IMR-90 (cell line): ENCODE data around the gene BAIAP2L1. TPM values are rescaled to one million over a fixed set of nuclear protein-coding genes. Genes with fewer than 3 reads are reported as not detected.
A peak's percentile ranks its signal among the peaks of the same experiment; 100 is the strongest.

Source experiments
- ATAC-seq: fragments of 200-7000 bp; cut with Tn5 transposase; 2 replicates; pipeline ENCODE4 v1.9.1; 2020; ENCODE audit warnings: low read depth, mild to moderate bottlenecking, moderate library complexity
- BruUV-seq: library from RNA; stranded (reverse); fragments of 400-500 nt; replicated peaks from 2 replicates; lab custom pipeline; 2021; lab: Mats Ljungman, UMichigan
- CTCF ChIA-PET: fragments of 300-600 bp; formaldehyde crosslinking; extraction: SDS; loops from one replicate; lab custom pipeline; 2021; ENCODE audit warnings: antibody characterized with exemption; lab: Yijun Ruan, JAX
- POLR2A ChIA-PET: fragments of 300-600 bp; sonication (Branson Sonifier 250); formaldehyde crosslinking; loops from one replicate; lab custom pipeline; 2022; ENCODE audit warnings: antibody characterized with exemption; ENCODE audit not compliant: unreplicated experiment; lab: Charles Lee
- DNase-seq: peaks from one replicate; pipeline ENCODE4 v3.0.0; 2013
- H2AFZ ChIP-seq: replicated peaks from 2 replicates; pipeline ENCODE3; 2013; ENCODE audit warnings: low read length, mild to moderate bottlenecking; ENCODE audit not compliant: poor library complexity
- H2AK5ac ChIP-seq: 2 replicates; pipeline ENCODE4 v1.6.1; 2013; ENCODE audit warnings: low read depth, low read length, inconsistent platforms
- H2AK9ac ChIP-seq: replicated peaks from 2 replicates; pipeline ENCODE3; 2013; ENCODE audit warnings: mild to moderate bottlenecking, low read depth, low read length, moderate library complexity; ENCODE audit not compliant: poor library complexity
- H2BK120ac ChIP-seq: 2 replicates; pipeline ENCODE4 v1.6.1; 2013; ENCODE audit warnings: low read depth, low read length, inconsistent platforms
- H2BK15ac ChIP-seq: 3 replicates; pipeline ENCODE4 v1.6.1; 2013; ENCODE audit warnings: low read depth, low read length, inconsistent platforms
- H2BK20ac ChIP-seq: 2 replicates; pipeline ENCODE4 v1.6.1; 2013; ENCODE audit warnings: low read depth, mild to moderate bottlenecking, inconsistent platforms, low read length, moderate library complexity
- H2BK5ac ChIP-seq: 2 replicates; pipeline ENCODE4 v1.6.1; 2013; ENCODE audit warnings: mild to moderate bottlenecking, low read depth, low read length, inconsistent platforms; ENCODE audit not compliant: poor library complexity, severe bottlenecking
- H3K14ac ChIP-seq: replicated peaks from 2 replicates; pipeline ENCODE4 v1.6.1; 2013; ENCODE audit warnings: low read depth, low read length, inconsistent platforms
- H3K18ac ChIP-seq: 2 replicates; pipeline ENCODE4 v1.6.1; 2013; ENCODE audit warnings: low read depth, low read length, control low read depth
- H3K23ac ChIP-seq: 2 replicates; pipeline ENCODE4 v1.6.1; 2013; ENCODE audit warnings: low read depth, low read length, inconsistent platforms
- H3K27ac ChIP-seq: 2 replicates; pipeline ENCODE4 v1.5.1; 2013; ENCODE audit warnings: mild to moderate bottlenecking, control low read depth, low read length; ENCODE audit not compliant: insufficient read depth
- H3K27me3 ChIP-seq: 2 replicates; pipeline ENCODE4 v1.6.1; 2013; ENCODE audit warnings: low read length; ENCODE audit not compliant: control insufficient read depth, insufficient read depth
- H3K36me3 ChIP-seq: 2 replicates; pipeline ENCODE4 v1.6.1; 2013; ENCODE audit warnings: low read length, mixed read lengths; ENCODE audit not compliant: control insufficient read depth, insufficient read depth
- H3K4ac ChIP-seq: 2 replicates; pipeline ENCODE4 v1.6.1; 2013; ENCODE audit warnings: low read depth, low read length, inconsistent platforms
- H3K4me1 ChIP-seq: 2 replicates; pipeline ENCODE4 v1.6.1; 2013; ENCODE audit warnings: low read length, mixed read lengths; ENCODE audit not compliant: control insufficient read depth, insufficient read depth
- H3K4me2 ChIP-seq: 2 replicates; pipeline ENCODE4 v1.6.1; 2013; ENCODE audit warnings: low read depth, mild to moderate bottlenecking, control low read depth, low read length, moderate library complexity
- H3K4me3 ChIP-seq: 2 replicates; pipeline ENCODE4 v1.5.1; 2013; ENCODE audit warnings: low read depth, mild to moderate bottlenecking, control low read depth, low read length, moderate library complexity; ENCODE audit not compliant: insufficient read depth
- H3K56ac ChIP-seq: 2 replicates; pipeline ENCODE4 v1.6.1; 2013; ENCODE audit warnings: low read length, inconsistent platforms; ENCODE audit not compliant: insufficient read depth; ENCODE audit errors: extremely low read depth
- H3K79me1 ChIP-seq, 2 experiments: 2 replicates each; pipeline ENCODE4 v1.6.1; 2013; ENCODE audit warnings: low read length in 2 of 2, inconsistent platforms in 1 of 2, low read depth in 1 of 2
- H3K9ac ChIP-seq: 2 replicates; pipeline ENCODE4 v1.6.1; 2013; ENCODE audit warnings: low read depth, low read length, control low read depth
- H3K9me1 ChIP-seq: 2 replicates; pipeline ENCODE4 v1.6.1; 2013; ENCODE audit warnings: low read length, inconsistent platforms; ENCODE audit not compliant: insufficient read depth
- H3K9me3 ChIP-seq: 2 replicates; pipeline ENCODE4 v1.6.1; 2013; ENCODE audit warnings: low read length; ENCODE audit not compliant: control insufficient read depth, insufficient read depth
- H4K20me1 ChIP-seq: 2 replicates; pipeline ENCODE4 v1.6.1; 2013; ENCODE audit warnings: low read length, inconsistent platforms; ENCODE audit not compliant: insufficient read depth
- H4K5ac ChIP-seq: 2 replicates; pipeline ENCODE4 v1.6.1; 2013; ENCODE audit warnings: mild to moderate bottlenecking, low read depth, low read length, control low read depth
- H4K8ac ChIP-seq, 2 experiments: 2 replicates each; pipeline ENCODE4 v1.6.1; 2013; ENCODE audit warnings: low read depth in 2 of 2, low read length in 2 of 2, control low read depth in 1 of 2, inconsistent platforms in 1 of 2
- H4K91ac ChIP-seq: 2 replicates; pipeline ENCODE4 v1.6.1; 2013; ENCODE audit warnings: low read depth, low read length, inconsistent platforms; ENCODE audit not compliant: insufficient read depth
- BHLHE40 ChIP-seq: fragments of 150-350 bp; IDR thresholded peaks from 2 replicates; pipeline ENCODE4 v1.6.1; 2016; ENCODE audit warnings: mild to moderate bottlenecking, low read depth, low read length
- CEBPB ChIP-seq: IDR thresholded peaks from 2 replicates; pipeline ENCODE4 v1.6.1; 2012; ENCODE audit warnings: low read depth, low read length, improper control_type of control experiment
- CHD1 ChIP-seq: IDR thresholded peaks from 2 replicates; pipeline ENCODE4 v1.6.1; 2012; ENCODE audit warnings: low read depth, low read length, improper control_type of control experiment
- FOS ChIP-seq: fragments of 150-350 bp; IDR thresholded peaks from 2 replicates; pipeline ENCODE4 v1.6.1; 2016; ENCODE audit warnings: low read depth, low read length
- MAZ ChIP-seq: IDR thresholded peaks from 2 replicates; pipeline ENCODE4 v1.6.1; 2012; ENCODE audit warnings: low read depth, mild to moderate bottlenecking, low read length, improper control_type of control experiment, moderate library complexity, borderline replicate concordance
- MXI1 ChIP-seq: IDR thresholded peaks from 2 replicates; pipeline ENCODE4 v1.6.1; 2012; ENCODE audit warnings: low read depth, mild to moderate bottlenecking, low read length, moderate library complexity, borderline replicate concordance
- POLR2A ChIP-seq: IDR thresholded peaks from 2 replicates; pipeline ENCODE4 v1.6.1; 2012; ENCODE audit warnings: mild to moderate bottlenecking, low read depth, low read length
- RAD21 ChIP-seq: IDR thresholded peaks from 2 replicates; pipeline ENCODE4 v1.6.1; 2012; ENCODE audit warnings: low read length, improper control_type of control experiment
- RCOR1 ChIP-seq: IDR thresholded peaks from 2 replicates; pipeline ENCODE4 v1.6.1; 2012; ENCODE audit warnings: mild to moderate bottlenecking, low read length, improper control_type of control experiment; ENCODE audit not compliant: insufficient replicate concordance
- RFX5 ChIP-seq: IDR thresholded peaks from 2 replicates; pipeline ENCODE4 v1.8.0; 2012; ENCODE audit warnings: low read depth, mild to moderate bottlenecking, low read length, moderate library complexity
- SMC3 ChIP-seq: fragments of 150-350 bp; IDR thresholded peaks from 2 replicates; pipeline ENCODE4 v1.6.1; 2016; ENCODE audit warnings: low read depth, mild to moderate bottlenecking, antibody characterized with exemption, low read length, moderate library complexity
- WGBS, 2 experiments: methylation state at CpG; one replicate each; pipeline versions ENCODE4 v1.1.5 to v1.1.7; 2013; ENCODE audit warnings: missing lambda C conversion rate in 2 of 2; ENCODE audit not compliant: insufficient read length in 1 of 2; ENCODE audit errors: extremely low coverage in 2 of 2; 5-methylcytosine and 5-hydroxymethylcytosine counted together
- dilution Hi-C: fragments of 300-500 bp; cut with HindIII; formaldehyde crosslinking; loops from one replicate; pipeline ENCODE4 v1.14.3; 2018; ENCODE audit warnings: low sequenced_read_pairs; ENCODE audit not compliant: unreplicated experiment
- in situ Hi-C: fragments of 300-500 bp; cut with MboI; formaldehyde crosslinking; loops from 3 replicates; pipeline ENCODE4 v1.14.3; 2019; ENCODE audit warnings: low sequenced_read_pairs, inconsistent platforms, mixed read lengths
- intact Hi-C: fragments of 100-400 bp; cut with micrococcal nuclease; formaldehyde crosslinking; loops from 2 replicates; pipeline ENCODE4 v1.10.0; 2022
- polyA plus RNA-seq, 3 experiments: library from polyadenylated mRNA; depleted of rRNA; stranded (reverse); fragments of >200 nt; gene quantifications; 2 replicates each; pipeline ENCODE4 v1.2.3, GENCODE V29; 2012; ENCODE audit warnings: low replicate concordance in 1 of 3
- total RNA-seq: library from RNA; depleted of rRNA; stranded (reverse); fragments of >200 nt; gene quantifications from 2 replicates; pipeline ENCODE4 v1.2.3, GENCODE V29; 2012
- TF ChIP-seq, protein P1 (sequence below): fragments of 150-350 bp; IDR thresholded peaks from 2 replicates; pipeline ENCODE4 v1.6.1; 2017; ENCODE audit warnings: mild to moderate bottlenecking, antibody characterized with exemption, low read length, low read depth
- TF ChIP-seq, protein P2 (sequence below): fragments of 150-350 bp; IDR thresholded peaks from 2 replicates; pipeline ENCODE4 v1.6.1; 2016; ENCODE audit warnings: low read depth, mild to moderate bottlenecking, low read length, moderate library complexity, borderline replicate concordance

Gene BAIAP2L1
- total and polyA plus RNA-seq, 2 of the 4 experiments (the other 2 are of a cell fraction), result 2.2 to 6.0 TPM

DNA sequence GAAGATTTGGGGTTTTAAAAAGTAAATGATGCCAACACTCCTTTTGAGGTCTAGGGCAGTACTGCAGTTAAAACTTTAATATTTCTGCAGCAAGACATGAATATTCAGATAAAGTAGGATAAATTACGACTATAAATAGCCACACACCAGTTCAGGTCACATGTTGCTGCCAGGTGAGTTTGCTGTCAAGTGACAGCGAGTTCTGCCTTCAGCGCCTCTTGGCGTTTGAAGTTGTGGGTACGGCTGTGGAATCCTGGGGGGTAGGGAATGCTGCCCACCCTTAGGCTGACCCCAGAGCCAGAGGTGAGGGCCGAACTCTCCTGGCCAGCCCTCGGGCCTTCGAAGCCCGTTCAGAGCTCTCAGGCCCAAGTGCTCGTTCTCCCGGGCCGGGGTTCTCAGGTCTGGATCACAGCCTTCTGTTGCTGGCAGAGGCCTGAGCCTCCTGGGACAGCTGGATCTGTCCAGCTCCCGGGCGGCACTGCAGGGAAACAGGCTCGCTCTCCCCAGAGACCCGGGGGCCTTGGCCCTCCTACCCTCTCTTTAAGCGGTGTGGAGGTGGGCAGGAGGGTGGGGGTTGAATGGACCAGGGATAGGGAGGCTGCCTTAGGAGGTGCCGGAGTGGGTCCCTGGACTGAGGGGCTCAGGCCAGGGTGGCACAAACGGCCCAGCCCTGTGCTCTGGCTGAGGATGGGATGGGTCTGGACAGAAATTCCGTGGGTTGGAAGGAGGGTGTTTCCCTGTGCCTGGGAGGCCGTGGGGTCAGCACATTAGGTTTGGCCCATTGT is 114.0 kb downstream of the BAIAP2L1 start:
- H2AFZ ChIP-seq, result no peak overlapping the region
- peak overlapping the region; percentile 6; the same call in 1 of the 2 replicates for H4K5ac ChIP-seq
- ATAC-seq (no peak), DNase-seq (no peak)
- H3K4ac ChIP-seq, result peak overlapping the region; percentile 96
- intact Hi-C loops (no loop called here), in situ Hi-C loops (no loop called here), dilution Hi-C loops (no loop called here)
- peak overlapping the region; percentile 1 for H3K4me2 ChIP-seq
- H4K20me1 ChIP-seq, result peaks cover 86% of the 10 kb centered on the region
- H3K9ac ChIP-seq, result peak overlapping the region; percentile 24; the same call in 1 of the 2 replicates
- H3K27me3 ChIP-seq, result no peaks in the 10 kb centered on the region
- peak overlapping the region; percentile 8; the same call in 1 of the 2 replicates for H3K18ac ChIP-seq
- H4K91ac ChIP-seq, result peak overlapping the region; percentile 97
- H2AK5ac ChIP-seq, result peak overlapping the region; percentile 59
- no peaks in the 10 kb centered on the region for H3K9me3 ChIP-seq
- ChIA-PET CTCF (no interaction called here), POLR2A (no interaction called here)
- H3K4me1 ChIP-seq, result peaks cover 37% of the 10 kb centered on the region
- WGBS, 2 experiments, result 80% methylated on average over 13 of the region's 21 CpGs; no CpG with 5 or more reads in 1 of the 2 experiments
- H3K79me1 ChIP-seq, result peaks cover 15 to 81% of the 10 kb centered on the region in 2 experiments; a peak in 3 of 4 replicates
- H2BK5ac ChIP-seq, result peak overlapping the region; percentile 83
- peak overlapping the region; percentile 65; the same call in 1 of the 2 replicates for H3K56ac ChIP-seq
- H2AK9ac ChIP-seq, result peak overlapping the region; percentile 99
- H3K27ac ChIP-seq, result peak overlapping the region; percentile 91
- H3K9me1 ChIP-seq, result peaks cover 21% of the 10 kb centered on the region
- H2BK15ac ChIP-seq, result peak overlapping the region; percentile 70; the same call in 2 of the 3 replicates
- no TSS peak for BruUV-seq
- TF ChIP-seq FOS (no peak), RFX5 (no peak), POLR2A (no peak), MXI1 (no peak), SMC3 (no peak), MAZ (no peak), RAD21 (no peak), CEBPB (no peak), RCOR1 (no peak), BHLHE40 (no peak), CHD1 (no peak)
- TF ChIP-seq, protein P1, sequence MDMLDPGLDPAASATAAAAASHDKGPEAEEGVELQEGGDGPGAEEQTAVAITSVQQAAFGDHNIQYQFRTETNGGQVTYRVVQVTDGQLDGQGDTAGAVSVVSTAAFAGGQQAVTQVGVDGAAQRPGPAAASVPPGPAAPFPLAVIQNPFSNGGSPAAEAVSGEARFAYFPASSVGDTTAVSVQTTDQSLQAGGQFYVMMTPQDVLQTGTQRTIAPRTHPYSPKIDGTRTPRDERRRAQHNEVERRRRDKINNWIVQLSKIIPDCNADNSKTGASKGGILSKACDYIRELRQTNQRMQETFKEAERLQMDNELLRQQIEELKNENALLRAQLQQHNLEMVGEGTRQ, result no peak
- TF ChIP-seq, protein P2, sequence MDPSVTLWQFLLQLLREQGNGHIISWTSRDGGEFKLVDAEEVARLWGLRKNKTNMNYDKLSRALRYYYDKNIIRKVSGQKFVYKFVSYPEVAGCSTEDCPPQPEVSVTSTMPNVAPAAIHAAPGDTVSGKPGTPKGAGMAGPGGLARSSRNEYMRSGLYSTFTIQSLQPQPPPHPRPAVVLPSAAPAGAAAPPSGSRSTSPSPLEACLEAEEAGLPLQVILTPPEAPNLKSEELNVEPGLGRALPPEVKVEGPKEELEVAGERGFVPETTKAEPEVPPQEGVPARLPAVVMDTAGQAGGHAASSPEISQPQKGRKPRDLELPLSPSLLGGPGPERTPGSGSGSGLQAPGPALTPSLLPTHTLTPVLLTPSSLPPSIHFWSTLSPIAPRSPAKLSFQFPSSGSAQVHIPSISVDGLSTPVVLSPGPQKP, result no peak
- peak overlapping the region; percentile 92 for H2BK120ac ChIP-seq
- peaks cover 46% of the 10 kb centered on the region for H3K36me3 ChIP-seq
- peak overlapping the region; percentile 79 for H3K23ac ChIP-seq
- H3K14ac ChIP-seq, result peak overlapping the region; percentile 89
- peak overlapping the region; percentile 79; the same call in 1 of the 2 replicates for H2BK20ac ChIP-seq
- no peak overlapping the region for H3K4me3 ChIP-seq
- H4K8ac ChIP-seq, result peak overlapping the region; percentile 94 to 95
